ENCODE measurements around the gene ADARB2. TPM values are rescaled to one million over a fixed set of nuclear protein-coding genes. Genes with fewer than 3 reads are reported as not detected.

Gene ADARB2
- total RNA-seq, 3 donors from 2014 or later, result 0.03 to 0.05 TPM; not detected in 1

GRCh38 chr10:1294748-1295147 is 442.6 kb downstream of the ADARB2 start:
- Mint-ChIP-seq H3K4me1 (ENCODE audit: low read depth) (peaks cover 8% of the 10 kb centered on the region), H3K9me3 (no peaks in the 10 kb centered on the region), H3K36me3 (ENCODE audit: insufficient read depth) (no peaks in the 10 kb centered on the region), H3K4me3 (no peak overlapping the region), H3K27me3 (ENCODE audit: low read depth) (peaks cover 40% of the 10 kb centered on the region)
- no peak for DNase-seq
- no peak for ATAC-seq

- ATAC-seq (no peak), DNase-seq (no peak)
- Mint-ChIP-seq H3K4me3 (no peak overlapping the region), H3K27me3 (ENCODE audit: low read depth) (peaks cover 36% of the 10 kb centered on the region), H3K9me3 (no peaks in the 10 kb centered on the region), H3K36me3 (ENCODE audit: insufficient read depth) (no peaks in the 10 kb centered on the region), H3K4me1 (ENCODE audit: low read depth) (peaks cover 6% of the 10 kb centered on the region)
Measured at GRCh38 chr10:1293636-1294435, 443.5 kb downstream of the ADARB2 start.

GRCh38 chr10:1293157-1293556 is 444.2 kb downstream of the ADARB2 start:
- Mint-ChIP-seq H3K27me3 (ENCODE audit: low read depth) (peaks cover 32% of the 10 kb centered on the region), H3K4me1 (ENCODE audit: low read depth) (peaks cover 6% of the 10 kb centered on the region), H3K9me3 (no peaks in the 10 kb centered on the region), H3K36me3 (ENCODE audit: insufficient read depth) (no peaks in the 10 kb centered on the region), H3K4me3 (no peak overlapping the region)
- no peak for ATAC-seq
- no peak for DNase-seq

- no peak for DNase-seq
- peaks cover 6% of the 10 kb centered on the region for H3K4me1 Mint-ChIP-seq (ENCODE audit: low read depth)
- ATAC-seq, result no peak
Measured at GRCh38 chr10:1292611-1293031, 444.7 kb downstream of the ADARB2 start.

GRCh38 chr10:1291178-1292090 is 445.9 kb downstream of the ADARB2 start:
- H3K4me1 Mint-ChIP-seq (ENCODE audit: low read depth), result peaks cover 6% of the 10 kb centered on the region
- H3K9me3 Mint-ChIP-seq, result no peaks in the 10 kb centered on the region
- no peak overlapping the region for H3K4me3 Mint-ChIP-seq
- no peak for DNase-seq
- H3K36me3 Mint-ChIP-seq (ENCODE audit: insufficient read depth), result no peaks in the 10 kb centered on the region
- H3K27me3 Mint-ChIP-seq (ENCODE audit: low read depth), result peaks cover 29% of the 10 kb centered on the region
- no peak for ATAC-seq

More at GRCh38 chr10:1292611-1293031, 444.7 kb downstream of the ADARB2 start:
- Mint-ChIP-seq H3K4me3 (no peak overlapping the region), H3K36me3 (ENCODE audit: insufficient read depth) (no peaks in the 10 kb centered on the region), H3K9me3 (no peaks in the 10 kb centered on the region), H3K27me3 (ENCODE audit: low read depth) (peaks cover 32% of the 10 kb centered on the region)

- no peak for DNase-seq
- no peak for ATAC-seq
- no peak overlapping the region for H3K4me3 Mint-ChIP-seq
- peaks cover 27% of the 10 kb centered on the region for H3K27me3 Mint-ChIP-seq (ENCODE audit: low read depth)
- H3K36me3 Mint-ChIP-seq (ENCODE audit: insufficient read depth), result no peaks in the 10 kb centered on the region
- H3K9me3 Mint-ChIP-seq, result no peaks in the 10 kb centered on the region
- peaks cover 6% of the 10 kb centered on the region for H3K4me1 Mint-ChIP-seq (ENCODE audit: low read depth)
Measured at GRCh38 chr10:1290071-1290471, 447.3 kb downstream of the ADARB2 start.

- Mint-ChIP-seq H3K36me3 (ENCODE audit: insufficient read depth) (no peaks in the 10 kb centered on the region), H3K27me3 (ENCODE audit: low read depth) (peaks cover 25% of the 10 kb centered on the region), H3K9me3 (no peaks in the 10 kb centered on the region), H3K4me1 (ENCODE audit: low read depth) (peaks cover 6% of the 10 kb centered on the region), H3K4me3 (no peak overlapping the region)
- ATAC-seq (no peak), DNase-seq (no peak)
Measured at GRCh38 chr10:1289591-1289990, 447.7 kb downstream of the ADARB2 start.

- Mint-ChIP-seq H3K4me1 (ENCODE audit: low read depth) (no peaks in the 10 kb centered on the region), H3K9me3 (no peaks in the 10 kb centered on the region), H3K36me3 (ENCODE audit: insufficient read depth) (no peaks in the 10 kb centered on the region), H3K27me3 (ENCODE audit: low read depth) (peaks cover 16% of the 10 kb centered on the region), H3K4me3 (no peak overlapping the region)
- no peak for ATAC-seq
- DNase-seq, result no peak
Measured at GRCh38 chr10:1287971-1288401, 449.3 kb downstream of the ADARB2 start.

GRCh38 chr10:1287487-1287886 is 449.8 kb downstream of the ADARB2 start:
- no peaks in the 10 kb centered on the region for H3K36me3 Mint-ChIP-seq (ENCODE audit: insufficient read depth)
- no peak overlapping the region for H3K4me3 Mint-ChIP-seq
- DNase-seq (no peak), ATAC-seq (no peak)
- H3K4me1 Mint-ChIP-seq (ENCODE audit: low read depth), result no peaks in the 10 kb centered on the region
- H3K27me3 Mint-ChIP-seq (ENCODE audit: low read depth), result peaks cover 13% of the 10 kb centered on the region
- no peaks in the 10 kb centered on the region for H3K9me3 Mint-ChIP-seq

- no peak for DNase-seq
- Mint-ChIP-seq H3K4me3 (no peak overlapping the region), H3K9me3 (no peaks in the 10 kb centered on the region), H3K36me3 (ENCODE audit: insufficient read depth) (no peaks in the 10 kb centered on the region), H3K27me3 (ENCODE audit: low read depth) (peaks cover 8% of the 10 kb centered on the region), H3K4me1 (ENCODE audit: low read depth) (no peaks in the 10 kb centered on the region)
- no peak for ATAC-seq
Measured at GRCh38 chr10:1284076-1284475, 453.2 kb downstream of the ADARB2 start.

GRCh38 chr10:1281405-1281782 is 455.9 kb downstream of the ADARB2 start:
- ATAC-seq (no peak), DNase-seq (no peak)
- Mint-ChIP-seq H3K4me3 (no peak overlapping the region), H3K36me3 (ENCODE audit: insufficient read depth) (no peaks in the 10 kb centered on the region), H3K27me3 (ENCODE audit: low read depth) (peaks cover 8% of the 10 kb centered on the region), H3K9me3 (no peaks in the 10 kb centered on the region), H3K4me1 (ENCODE audit: low read depth) (no peaks in the 10 kb centered on the region)

GRCh38 chr10:1280466-1281404 is 456.6 kb downstream of the ADARB2 start:
- no peaks in the 10 kb centered on the region for H3K4me1 Mint-ChIP-seq (ENCODE audit: low read depth)
- ATAC-seq (no peak), DNase-seq (no peak)
- no peak overlapping the region for H3K4me3 Mint-ChIP-seq
- H3K27me3 Mint-ChIP-seq (ENCODE audit: low read depth), result peaks cover 8% of the 10 kb centered on the region
- no peaks in the 10 kb centered on the region for H3K36me3 Mint-ChIP-seq (ENCODE audit: insufficient read depth)
- H3K9me3 Mint-ChIP-seq, result no peaks in the 10 kb centered on the region

GRCh38 chr10:1278306-1278705 is 459.0 kb downstream of the ADARB2 start:
- Mint-ChIP-seq H3K27me3 (ENCODE audit: low read depth) (peaks cover 8% of the 10 kb centered on the region), H3K4me1 (ENCODE audit: low read depth) (no peaks in the 10 kb centered on the region), H3K36me3 (ENCODE audit: insufficient read depth) (no peaks in the 10 kb centered on the region), H3K9me3 (no peaks in the 10 kb centered on the region), H3K4me3 (no peak overlapping the region)
- no peak for DNase-seq
- ATAC-seq, result no peak
